ENCODE data around the gene ERGIC1. TPM values are rescaled to one million over a fixed set of nuclear protein-coding genes. Genes with fewer than 3 reads are reported as not detected.

The ERGIC1 gene
- total and polyA plus RNA-seq, 2 of the 8 experiments (the other 6 are each of a cell fraction or from before 2014, with no cell fraction given), result 95.3 to 106 TPM

GRCh38 chr5:172923539-172923938 lies 89.5 kb downstream of the ERGIC1 start (continued):
- TF ChIP-seq ASH2L (IDR thresholded peaks at IDR 0.05; ENCODE audit: low read length), result no peak
- no peak for TF ChIP-seq SIRT6 (IDR thresholded peaks at IDR 0.05; ENCODE audit: low read length)
- TF ChIP-seq PHF8 (conservative IDR thresholded peaks at IDR 0.05; ENCODE audit: low read depth, low read length), result no peak
- no peak for TF ChIP-seq NRF1 (IDR thresholded peaks at IDR 0.05; ENCODE audit: low read depth, low read length)
- TF ChIP-seq BCL11A (IDR thresholded peaks at IDR 0.05; ENCODE audit: low read depth in 2 of 2, low read length in 2 of 2), result no peak
- no peak for TF ChIP-seq JUND (IDR thresholded peaks at IDR 0.05; ENCODE audit: low read length)
- TF ChIP-seq TEAD4 (IDR thresholded peaks at IDR 0.05; ENCODE audit: low read depth, low read length), result no peak
- no peak for TF ChIP-seq SRF (IDR thresholded peaks at IDR 0.05; ENCODE audit: low read depth, low read length)
